Breast epithelium (tissue), 4 donors: ENCODE measurements around the gene FRMD3. TPM values are rescaled to one million over a fixed set of nuclear protein-coding genes. Genes with fewer than 3 reads are reported as not detected.

Source experiments
- DNase-seq, 2 donors: peaks; one replicate each; pipeline ENCODE4 v3.0.0-alpha.2; 2019; ENCODE audit warnings: low spot score in 2 of 2
- H3K27ac ChIP-seq, 2 donors: fragments of 200-600 bp; sonication (generic) in 1 of 2; one replicate each; pipeline ENCODE4 v1.5.1; 2016 to 2019; ENCODE audit warnings: mild to moderate bottlenecking in 1 of 2
- H3K27me3 ChIP-seq, 2 donors: fragments of 200-600 bp; sonication (generic) in 1 of 2; one replicate each; pipeline versions ENCODE4 v1.5.1 to v1.6.0; 2017 to 2019; ENCODE audit warnings: control low read depth in 1 of 2, mild to moderate bottlenecking in 1 of 2
- H3K36me3 ChIP-seq: fragments of 200-600 bp; one replicate; pipeline ENCODE4 v1.5.1; 2019
- H3K4me1 ChIP-seq, 2 donors: fragments of 200-600 bp; sonication (generic); one replicate each; pipeline ENCODE4 v1.5.1; 2016 to 2019; ENCODE audit warnings: control low read depth in 1 of 2
- H3K4me3 ChIP-seq, 3 donors: fragments of 200-600 bp; sonication (generic); 1 replicate in 2 of 3; 2 replicates in 1 of 3; pipeline ENCODE4 v1.5.1; 2016 to 2019; ENCODE audit warnings: mild to moderate bottlenecking in 3 of 3, moderate library complexity in 2 of 3
- H3K9me3 ChIP-seq, 2 donors: fragments of 200-600 bp; sonication (generic) in 1 of 2; one replicate each; pipeline ENCODE4 v1.5.1; 2016 to 2019; ENCODE audit warnings: control low read depth in 1 of 2
- CTCF ChIP-seq, 3 donors: fragments of 450-650 bp; IDR thresholded peaks; one replicate each; pipeline ENCODE4 v1.5.1; 2016 to 2017; ENCODE audit warnings: antibody characterized with exemption in 3 of 3, mild to moderate bottlenecking in 3 of 3, moderate library complexity in 3 of 3
- POLR2A ChIP-seq: fragments of 450-650 bp; IDR thresholded peaks from one replicate; pipeline ENCODE4 v1.6.1; 2016; ENCODE audit warnings: antibody characterized with exemption, mild to moderate bottlenecking, moderate library complexity
- POLR2AphosphoS5 ChIP-seq, 3 donors: sonication (generic); formaldehyde crosslinking; IDR thresholded peaks; one replicate each; pipeline ENCODE4 v1.6.1; 2017; ENCODE audit warnings: antibody characterized with exemption in 3 of 3
- intact Hi-C: fragments of 100-400 bp; cut with DNase I; formaldehyde crosslinking; loops from one replicate; pipeline ENCODE4 v1.15.1; 2023; ENCODE audit warnings: low total_unique reads
- total RNA-seq, 3 donors: library from RNA; depleted of rRNA; stranded (reverse); fragments of >200 nt; gene quantifications; one replicate each; pipeline ENCODE4 v1.1.0, GENCODE V29; 2016

The FRMD3 gene
- total RNA-seq, 3 donors from 2014 or later, result 6.3 to 14.1 (median 14.1) TPM

GRCh38 chr9:83281306-83282255 lies 256.6 kb downstream of the FRMD3 start:
- no peaks in the 10 kb centered on the region for H3K36me3 ChIP-seq
- TF ChIP-seq CTCF (IDR thresholded peaks at IDR 0.05) (no peak), POLR2A (no peak), POLR2AphosphoS5 (IDR thresholded peaks at IDR 0.05) (no peak)
- peak in 1 of 2 donors; percentile 65 for DNase-seq
- intact Hi-C loops, result no loop called here
- H3K27me3 ChIP-seq, result no peaks in the 10 kb centered on the region
- peaks cover 0 to 13% of the 10 kb centered on the region in 2 donors for H3K4me1 ChIP-seq
- no peak overlapping the region for H3K4me3 ChIP-seq
- peak overlapping the region in 1 of 2 donors; percentile 41 for H3K27ac ChIP-seq
- no peaks in the 10 kb centered on the region for H3K9me3 ChIP-seq

GRCh38 chr9:83280790-83281189 lies 257.4 kb downstream of the FRMD3 start:
- intact Hi-C loops, result no loop called here
- no peaks in the 10 kb centered on the region for H3K27me3 ChIP-seq
- no peaks in the 10 kb centered on the region for H3K9me3 ChIP-seq
- DNase-seq, result no peak
- no peak overlapping the region for H3K4me3 ChIP-seq
- H3K4me1 ChIP-seq, result peaks cover 0 to 13% of the 10 kb centered on the region in 2 donors
- no peak overlapping the region for H3K27ac ChIP-seq
- TF ChIP-seq CTCF (IDR thresholded peaks at IDR 0.05), result no peak
- TF ChIP-seq POLR2A, result no peak
- no peak for TF ChIP-seq POLR2AphosphoS5 (IDR thresholded peaks at IDR 0.05)
- H3K36me3 ChIP-seq, result no peaks in the 10 kb centered on the region

GRCh38 chr9:83280268-83280667 lies 257.9 kb downstream of the FRMD3 start:
- peaks cover 0 to 13% of the 10 kb centered on the region in 2 donors for H3K4me1 ChIP-seq
- H3K36me3 ChIP-seq, result no peaks in the 10 kb centered on the region
- TF ChIP-seq CTCF (IDR thresholded peaks at IDR 0.05), result no peak
- no peak for TF ChIP-seq POLR2AphosphoS5 (IDR thresholded peaks at IDR 0.05)
- no peaks in the 10 kb centered on the region for H3K9me3 ChIP-seq
- no peak overlapping the region for H3K4me3 ChIP-seq
- intact Hi-C loops, result no loop called here
- no peaks in the 10 kb centered on the region for H3K27me3 ChIP-seq
- H3K27ac ChIP-seq, result no peak overlapping the region
- DNase-seq, result no peak

GRCh38 chr9:83274787-83275186 lies 263.4 kb downstream of the FRMD3 start:
- intact Hi-C loops, result no loop called here
- TF ChIP-seq POLR2A (no peak), CTCF (IDR thresholded peaks at IDR 0.05) (no peak), POLR2AphosphoS5 (IDR thresholded peaks at IDR 0.05) (no peak)

GRCh38 chr9:83271665-83272071 lies 266.5 kb downstream of the FRMD3 start:
- intact Hi-C loops, result no loop called here

More at GRCh38 chr9:83274787-83275186, 263.4 kb downstream of the FRMD3 start:
- Histone ChIP-seq H3K27ac (no peak overlapping the region), H3K9me3 (no peaks in the 10 kb centered on the region), H3K36me3 (no peaks in the 10 kb centered on the region), H3K27me3 (no peaks in the 10 kb centered on the region), H3K4me1 (no peaks in the 10 kb centered on the region), H3K4me3 (no peak overlapping the region)
- no peak for DNase-seq

More at GRCh38 chr9:83271665-83272071, 266.5 kb downstream of the FRMD3 start:
- H3K27ac ChIP-seq, result no peak overlapping the region
- H3K27me3 ChIP-seq, result no peaks in the 10 kb centered on the region
- H3K36me3 ChIP-seq, result no peaks in the 10 kb centered on the region
- H3K4me1 ChIP-seq, result no peaks in the 10 kb centered on the region
- TF ChIP-seq CTCF (IDR thresholded peaks at IDR 0.05), result no peak
- H3K9me3 ChIP-seq, result no peaks in the 10 kb centered on the region
- DNase-seq, result no peak
- H3K4me3 ChIP-seq, result no peak overlapping the region
